ENCODE measurements around the gene CC2D2A. TPM values are rescaled to one million over a fixed set of nuclear protein-coding genes. Genes with fewer than 3 reads are reported as not detected.

Gene CC2D2A
- total RNA-seq, 3 donors from 2014 or later, result 10.7 to 22.9 (median 14.9) TPM

DNA sequence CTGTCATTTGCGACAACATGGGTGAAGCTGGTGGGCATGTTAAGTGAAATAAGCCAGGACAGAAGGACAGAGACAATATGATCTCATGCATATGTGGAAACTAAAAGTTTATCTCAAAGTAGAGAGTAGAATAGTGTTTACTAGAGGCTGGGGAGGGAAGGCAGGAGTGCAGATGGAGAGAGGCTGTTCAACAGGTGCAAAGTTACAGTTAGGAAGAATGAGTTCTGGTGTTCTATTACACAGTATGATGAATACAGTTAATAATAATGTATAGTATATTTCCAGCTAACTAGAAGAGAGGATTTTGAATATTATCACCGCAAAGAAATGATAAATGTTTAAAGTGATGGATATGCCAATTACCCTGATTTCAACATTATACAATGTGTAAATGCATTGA is 115.6 kb downstream of the CC2D2A start:
- intact Hi-C loops (cut with DNase I; ENCODE audit: low total_unique reads), result no loop called here
- Histone ChIP-seq H3K4me1 (no peaks in the 10 kb centered on the region), H3K9me3 (no peaks in the 10 kb centered on the region), H3K27me3 (no peaks in the 10 kb centered on the region), H3K4me3 (no peak overlapping the region), H3K27ac (no peak overlapping the region), H3K36me3 (no peaks in the 10 kb centered on the region)
- no peak for DNase-seq (ENCODE audit: low spot score in 2 of 2)
- TF ChIP-seq, protein P1, sequence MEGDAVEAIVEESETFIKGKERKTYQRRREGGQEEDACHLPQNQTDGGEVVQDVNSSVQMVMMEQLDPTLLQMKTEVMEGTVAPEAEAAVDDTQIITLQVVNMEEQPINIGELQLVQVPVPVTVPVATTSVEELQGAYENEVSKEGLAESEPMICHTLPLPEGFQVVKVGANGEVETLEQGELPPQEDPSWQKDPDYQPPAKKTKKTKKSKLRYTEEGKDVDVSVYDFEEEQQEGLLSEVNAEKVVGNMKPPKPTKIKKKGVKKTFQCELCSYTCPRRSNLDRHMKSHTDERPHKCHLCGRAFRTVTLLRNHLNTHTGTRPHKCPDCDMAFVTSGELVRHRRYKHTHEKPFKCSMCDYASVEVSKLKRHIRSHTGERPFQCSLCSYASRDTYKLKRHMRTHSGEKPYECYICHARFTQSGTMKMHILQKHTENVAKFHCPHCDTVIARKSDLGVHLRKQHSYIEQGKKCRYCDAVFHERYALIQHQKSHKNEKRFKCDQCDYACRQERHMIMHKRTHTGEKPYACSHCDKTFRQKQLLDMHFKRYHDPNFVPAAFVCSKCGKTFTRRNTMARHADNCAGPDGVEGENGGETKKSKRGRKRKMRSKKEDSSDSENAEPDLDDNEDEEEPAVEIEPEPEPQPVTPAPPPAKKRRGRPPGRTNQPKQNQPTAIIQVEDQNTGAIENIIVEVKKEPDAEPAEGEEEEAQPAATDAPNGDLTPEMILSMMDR (IDR thresholded peaks at IDR 0.05), result no peak
- TF ChIP-seq POLR2A (IDR thresholded peaks at IDR 0.05) (no peak), POLR2AphosphoS5 (IDR thresholded peaks at IDR 0.05) (no peak)

DNA sequence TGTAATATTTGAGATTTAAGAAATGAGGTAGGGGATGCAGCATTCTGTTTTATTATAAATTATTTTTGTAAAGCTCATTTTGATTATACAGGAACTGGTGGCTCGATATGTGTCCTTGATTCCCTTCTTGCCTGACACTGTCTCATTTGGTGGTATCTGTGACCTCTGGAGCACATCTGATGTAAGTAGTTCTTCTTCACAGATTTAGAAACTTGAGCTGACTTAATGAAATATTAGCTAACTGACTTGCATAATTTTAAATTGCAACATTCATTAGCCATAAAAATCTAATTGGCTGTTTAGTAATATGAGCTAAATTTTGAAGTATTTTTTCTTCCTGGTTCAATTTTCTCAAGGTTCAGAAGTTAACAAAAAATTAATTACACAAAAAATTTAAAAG is 116.4 kb downstream of the CC2D2A start:
- H3K4me1 ChIP-seq, result no peaks in the 10 kb centered on the region
- no peak for TF ChIP-seq POLR2A (IDR thresholded peaks at IDR 0.05)
- TF ChIP-seq POLR2AphosphoS5 (IDR thresholded peaks at IDR 0.05), result no peak
- TF ChIP-seq, protein P1 (IDR thresholded peaks at IDR 0.05), result no peak
- intact Hi-C loops (cut with DNase I; ENCODE audit: low total_unique reads), result no loop called here
- no peak overlapping the region for H3K27ac ChIP-seq
- no peak overlapping the region for H3K4me3 ChIP-seq
- no peaks in the 10 kb centered on the region for H3K9me3 ChIP-seq
- no peaks in the 10 kb centered on the region for H3K36me3 ChIP-seq
- H3K27me3 ChIP-seq, result no peaks in the 10 kb centered on the region
- DNase-seq (ENCODE audit: low spot score in 2 of 2), result no peak

DNA sequence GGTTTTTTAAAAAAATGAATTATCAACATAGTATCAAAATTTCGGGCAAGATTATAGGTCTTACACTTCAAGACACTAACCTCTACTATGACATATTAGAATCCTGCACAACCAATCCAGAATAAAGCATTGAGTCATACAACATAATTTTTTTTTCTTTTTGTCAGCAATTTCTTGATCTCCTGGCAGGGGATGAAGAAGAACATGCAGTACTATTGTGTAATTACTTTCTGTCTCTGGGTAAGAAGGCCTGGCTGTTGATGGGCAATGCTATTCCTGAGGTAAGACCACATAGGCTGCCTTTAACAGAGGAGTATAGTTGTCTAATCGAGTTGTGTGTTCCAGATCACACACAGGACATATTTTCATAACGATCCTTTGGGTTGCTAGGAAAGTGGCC is 118.0 kb downstream of the CC2D2A start:
- Histone ChIP-seq H3K4me1 (no peaks in the 10 kb centered on the region), H3K27me3 (no peaks in the 10 kb centered on the region), H3K4me3 (no peak overlapping the region), H3K36me3 (no peaks in the 10 kb centered on the region), H3K27ac (peak overlapping the region in 1 of 2 donors; percentile 41), H3K9me3 (no peaks in the 10 kb centered on the region)
- intact Hi-C loops (cut with DNase I; ENCODE audit: low total_unique reads), result no loop called here
- TF ChIP-seq POLR2AphosphoS5 (IDR thresholded peaks at IDR 0.05), result no peak
- TF ChIP-seq, protein P1 (IDR thresholded peaks at IDR 0.05), result no peak
- DNase-seq (ENCODE audit: low spot score in 2 of 2), result no peak

DNA sequence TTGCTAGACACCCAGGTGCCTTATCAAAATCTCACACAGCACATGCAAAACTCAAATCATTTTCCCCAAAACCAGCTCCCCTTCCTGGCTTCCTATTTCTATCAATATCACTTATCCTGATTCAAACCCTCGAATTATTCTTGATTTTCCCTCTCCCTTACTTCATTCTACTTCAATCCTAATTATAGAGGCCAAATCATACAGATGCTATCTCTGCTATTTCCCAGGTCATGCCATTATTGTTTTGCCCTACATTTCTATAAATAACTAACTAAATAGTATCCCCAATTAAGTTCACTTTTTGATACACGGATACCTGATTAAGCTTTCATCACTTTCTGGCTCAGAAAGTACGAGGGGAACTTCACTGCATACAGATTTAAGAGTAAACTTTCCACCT is 123.1 kb downstream of the CC2D2A start:
- TF ChIP-seq, protein P1 (IDR thresholded peaks at IDR 0.05), result no peak
- no peak for TF ChIP-seq POLR2AphosphoS5 (IDR thresholded peaks at IDR 0.05)
- no peak for TF ChIP-seq POLR2A (IDR thresholded peaks at IDR 0.05)
- no peak for DNase-seq (ENCODE audit: low spot score in 2 of 2)
- Histone ChIP-seq H3K4me1 (no peaks in the 10 kb centered on the region), H3K27ac (no peak overlapping the region), H3K4me3 (no peak overlapping the region), H3K27me3 (no peaks in the 10 kb centered on the region), H3K9me3 (no peaks in the 10 kb centered on the region), H3K36me3 (no peaks in the 10 kb centered on the region)
- intact Hi-C loops (cut with DNase I; ENCODE audit: low total_unique reads), result no loop called here

GRCh38 chr4:15598644-15599043 is 129.0 kb downstream of the CC2D2A start:
- intact Hi-C loops (cut with DNase I; ENCODE audit: low total_unique reads), result no loop called here
- H3K27ac ChIP-seq, result no peak overlapping the region
- no peak for DNase-seq (ENCODE audit: low spot score in 2 of 2)
- H3K27me3 ChIP-seq, result no peaks in the 10 kb centered on the region
- no peaks in the 10 kb centered on the region for H3K36me3 ChIP-seq
- peaks cover 0 to 13% of the 10 kb centered on the region in 2 donors for H3K9me3 ChIP-seq
- no peaks in the 10 kb centered on the region for H3K4me1 ChIP-seq
- TF ChIP-seq POLR2A (IDR thresholded peaks at IDR 0.05) (no peak), POLR2AphosphoS5 (IDR thresholded peaks at IDR 0.05) (no peak)
- TF ChIP-seq, protein P1 (IDR thresholded peaks at IDR 0.05), result no peak
- H3K4me3 ChIP-seq, result no peak overlapping the region
